Activated CD8-positive, alpha-beta T cell treated with anti-CD3 and anti-CD28 coated beads for 36 hours (primary cell): ENCODE results near the gene AGO4. TPM values are rescaled to one million over a fixed set of nuclear protein-coding genes. Genes with fewer than 3 reads are reported as not detected.

Experiments used
- ATAC-seq: fragments of 200-7000 bp; cut with Tn5 transposase; one replicate; pipeline ENCODE4 v1.10.0; 2021; ENCODE audit warnings: mild to moderate bottlenecking, moderate library complexity
- CTCF ChIA-PET: fragments of 350-600 bp; sonication (Branson Sonifier 250); formaldehyde crosslinking; loops from one replicate; lab custom pipeline; 2021; ENCODE audit warnings: antibody characterized with exemption; lab: Charles Lee
- POLR2A ChIA-PET: fragments of 350-600 bp; sonication (Branson Sonifier 250); formaldehyde crosslinking; loops from one replicate; lab custom pipeline; 2021; ENCODE audit warnings: antibody characterized with exemption; lab: Charles Lee
- DNase-seq: peaks from one replicate; pipeline ENCODE4 v3.0.0-alpha.2; 2020
- H3K27ac Mint-ChIP-seq: one replicate; pipeline ENCODE4 v1.8.0; 2021; ENCODE audit warnings: mild to moderate bottlenecking, mixed read lengths
- H3K27me3 Mint-ChIP-seq: one replicate; pipeline ENCODE4 v1.8.0; 2021; ENCODE audit warnings: mixed read lengths
- H3K36me3 Mint-ChIP-seq: one replicate; pipeline ENCODE4 v1.8.0; 2021; ENCODE audit warnings: low read depth, mixed read lengths
- H3K4me1 Mint-ChIP-seq: one replicate; pipeline ENCODE4 v1.8.0; 2021; ENCODE audit warnings: low read depth, mixed read lengths
- H3K4me3 Mint-ChIP-seq: one replicate; pipeline ENCODE4 v1.8.0; 2021; ENCODE audit warnings: mild to moderate bottlenecking, moderate library complexity, mixed read lengths
- H3K9me3 Mint-ChIP-seq: one replicate; pipeline ENCODE4 v1.8.0; 2021; ENCODE audit warnings: mixed read lengths
- intact Hi-C: fragments of 100-400 bp; cut with micrococcal nuclease; formaldehyde crosslinking; loops from one replicate; pipeline ENCODE4 v1.10.0; 2022
- total RNA-seq, 2 experiments: library from RNA; stranded (reverse); gene quantifications; one replicate each; pipeline ENCODE4 v1.2.3, GENCODE V29; 2021
- TF ChIP-seq, protein P1 (sequence below): fragments of 200-600 bp; IDR thresholded peaks from one replicate; pipeline ENCODE4 v1.8.0; 2022; ENCODE audit warnings: antibody characterized with exemption, mild to moderate bottlenecking

Gene AGO4
- total RNA-seq, 2 experiments from 2014 or later = 3.8 to 3.9 TPM

GRCh38 chr1:35893051-35893879, 85.4 kb downstream of the AGO4 start:
- H3K36me3 Mint-ChIP-seq = peaks cover 26% of the 10 kb centered on the region
- H3K27ac Mint-ChIP-seq = no peak overlapping the region
- no peaks in the 10 kb centered on the region for H3K9me3 Mint-ChIP-seq
- H3K4me3 Mint-ChIP-seq = no peak overlapping the region
- ATAC-seq = no peak
- ChIA-PET POLR2A (no interaction called here), CTCF (interaction anchor here (1.9 kb wide), 1 partner anchor 10 kb away, joined by 7 read pairs; the partner anchor contains the start of gene AGO1)
- no peak for DNase-seq
- intact Hi-C loops = no loop called here
- TF ChIP-seq, protein P1, sequence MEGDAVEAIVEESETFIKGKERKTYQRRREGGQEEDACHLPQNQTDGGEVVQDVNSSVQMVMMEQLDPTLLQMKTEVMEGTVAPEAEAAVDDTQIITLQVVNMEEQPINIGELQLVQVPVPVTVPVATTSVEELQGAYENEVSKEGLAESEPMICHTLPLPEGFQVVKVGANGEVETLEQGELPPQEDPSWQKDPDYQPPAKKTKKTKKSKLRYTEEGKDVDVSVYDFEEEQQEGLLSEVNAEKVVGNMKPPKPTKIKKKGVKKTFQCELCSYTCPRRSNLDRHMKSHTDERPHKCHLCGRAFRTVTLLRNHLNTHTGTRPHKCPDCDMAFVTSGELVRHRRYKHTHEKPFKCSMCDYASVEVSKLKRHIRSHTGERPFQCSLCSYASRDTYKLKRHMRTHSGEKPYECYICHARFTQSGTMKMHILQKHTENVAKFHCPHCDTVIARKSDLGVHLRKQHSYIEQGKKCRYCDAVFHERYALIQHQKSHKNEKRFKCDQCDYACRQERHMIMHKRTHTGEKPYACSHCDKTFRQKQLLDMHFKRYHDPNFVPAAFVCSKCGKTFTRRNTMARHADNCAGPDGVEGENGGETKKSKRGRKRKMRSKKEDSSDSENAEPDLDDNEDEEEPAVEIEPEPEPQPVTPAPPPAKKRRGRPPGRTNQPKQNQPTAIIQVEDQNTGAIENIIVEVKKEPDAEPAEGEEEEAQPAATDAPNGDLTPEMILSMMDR = no peak
- no peaks in the 10 kb centered on the region for H3K27me3 Mint-ChIP-seq
- H3K4me1 Mint-ChIP-seq = peaks cover 3% of the 10 kb centered on the region

DNA sequence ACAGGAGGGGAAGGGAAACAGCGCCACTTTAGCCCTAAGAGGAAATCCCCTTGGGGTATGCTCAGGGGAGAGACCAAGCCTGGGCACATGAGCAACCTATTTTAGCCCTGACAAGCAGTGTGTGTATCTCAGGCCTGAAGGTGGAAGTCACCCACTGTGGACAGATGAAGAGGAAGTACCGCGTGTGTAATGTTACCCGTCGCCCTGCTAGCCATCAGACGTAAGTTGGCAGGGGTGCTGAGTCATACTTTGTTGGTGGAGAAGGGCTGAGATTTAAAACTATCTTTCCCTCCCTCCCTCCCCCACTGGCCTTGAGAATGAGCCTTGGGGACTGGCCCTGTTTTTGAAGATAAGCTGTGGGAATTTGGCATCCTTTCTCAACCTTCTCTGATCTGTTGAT, 86.4 kb downstream of the AGO4 start:
- Mint-ChIP-seq H3K9me3 (no peaks in the 10 kb centered on the region), H3K36me3 (peaks cover 26% of the 10 kb centered on the region), H3K4me3 (no peak overlapping the region), H3K27me3 (no peaks in the 10 kb centered on the region), H3K27ac (peak overlapping the region; percentile 36), H3K4me1 (peaks cover 3% of the 10 kb centered on the region)
- TF ChIP-seq, protein P1 = no peak
- ChIA-PET POLR2A (no interaction called here), CTCF (interaction anchor here (1.3 kb wide), 1 partner anchor 10 kb away, joined by 3 read pairs; no protein-coding TSS in a partner anchor)
- intact Hi-C loops = no loop called here
- no peak for DNase-seq
- peak; percentile 45 for ATAC-seq

GRCh38 chr1:35894656-35895055, 86.8 kb downstream of the AGO4 start:
- TF ChIP-seq, protein P1 = no peak
- Mint-ChIP-seq H3K4me3 (no peak overlapping the region), H3K9me3 (no peaks in the 10 kb centered on the region), H3K27ac (peak overlapping the region; percentile 36), H3K27me3 (no peaks in the 10 kb centered on the region), H3K4me1 (peaks cover 3% of the 10 kb centered on the region), H3K36me3 (peaks cover 27% of the 10 kb centered on the region)
- ATAC-seq = no peak
- POLR2A ChIA-PET = no interaction called here
- no peak for DNase-seq
- CTCF ChIA-PET = interaction anchor here (1.3 kb wide), 1 partner anchor 10 kb away, joined by 3 read pairs; no protein-coding TSS in a partner anchor
- intact Hi-C loops = no loop called here

DNA sequence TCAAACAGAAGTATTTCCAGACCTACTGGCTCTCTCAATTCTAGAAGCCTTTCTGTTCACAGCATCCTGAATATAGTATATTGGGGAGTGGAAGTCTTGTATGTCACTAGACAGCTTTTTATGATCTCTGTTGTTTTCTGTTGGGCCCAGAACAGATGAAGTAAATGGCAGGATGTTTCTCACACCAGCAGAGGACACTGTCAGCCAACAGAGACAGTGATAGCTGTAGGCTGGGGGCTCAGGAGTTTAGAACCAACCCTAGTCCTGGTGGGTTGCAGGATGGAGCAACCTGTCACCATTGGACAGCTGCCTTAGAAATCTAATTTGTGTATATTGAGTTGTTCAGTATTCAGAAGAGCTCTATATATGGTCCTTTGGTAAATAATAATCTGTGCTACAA, 92.1 kb downstream of the AGO4 start:
- no peak overlapping the region for H3K27ac Mint-ChIP-seq
- DNase-seq (no peak), ATAC-seq (no peak)
- no peak overlapping the region for H3K4me3 Mint-ChIP-seq
- peaks cover 33% of the 10 kb centered on the region for H3K36me3 Mint-ChIP-seq
- no peaks in the 10 kb centered on the region for H3K27me3 Mint-ChIP-seq
- intact Hi-C loops = no loop called here
- no peaks in the 10 kb centered on the region for H3K4me1 Mint-ChIP-seq
- CTCF ChIA-PET = interaction anchor here (1.4 kb wide), 1 partner anchor 16 kb away, joined by 5 read pairs; the partner anchor contains the start of gene AGO1
- TF ChIP-seq, protein P1 = no peak
- POLR2A ChIA-PET = no interaction called here
- no peaks in the 10 kb centered on the region for H3K9me3 Mint-ChIP-seq

DNA sequence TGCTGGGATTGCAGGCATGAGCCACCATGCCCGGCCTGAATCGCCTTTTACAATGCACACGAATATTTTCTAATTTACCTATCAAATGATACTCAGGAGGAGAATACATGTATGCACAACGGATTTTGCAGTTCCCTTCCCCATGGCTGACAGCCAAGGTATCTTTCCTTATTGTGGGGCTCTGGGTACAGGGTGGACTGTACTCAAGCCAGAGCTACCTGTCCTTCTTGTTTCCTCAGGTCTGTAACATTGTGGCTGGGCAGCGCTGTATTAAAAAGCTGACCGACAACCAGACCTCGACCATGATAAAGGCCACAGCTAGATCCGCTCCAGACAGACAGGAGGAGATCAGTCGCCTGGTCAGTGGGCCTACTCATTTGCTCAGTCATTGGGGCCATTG, 93.4 kb downstream of the AGO4 start:
- Mint-ChIP-seq H3K9me3 (no peaks in the 10 kb centered on the region), H3K27me3 (no peaks in the 10 kb centered on the region), H3K4me1 (no peaks in the 10 kb centered on the region), H3K4me3 (no peak overlapping the region), H3K27ac (no peak overlapping the region), H3K36me3 (peaks cover 32% of the 10 kb centered on the region)
- ATAC-seq (no peak), DNase-seq (no peak)
- intact Hi-C loops = no loop called here
- POLR2A ChIA-PET = no interaction called here
- TF ChIP-seq, protein P1 = no peak
- CTCF ChIA-PET = interaction anchor here (1.3 kb wide), 1 partner anchor 74 kb away, joined by 4 read pairs; no protein-coding TSS in a partner anchor
